NT2/D1 (cell line): ENCODE results near the gene BTF3.
"Not testable (repeated sequence)": the region's sequence is repeated elsewhere in the genome, so short reads cannot be mapped to it uniquely, and the experiment has no call there.

ENCODE experiments used
- DNase-seq: peaks from one replicate; pipeline ENCODE4 v3.0.0-alpha.2; 2011; ENCODE audit warnings: low read depth, low spot score
- H3K27me3 ChIP-seq: 2 replicates; pipeline ENCODE4 v1.6.0; 2011; ENCODE audit warnings: mild to moderate bottlenecking; ENCODE audit not compliant: insufficient read length, insufficient read depth
- H3K36me3 ChIP-seq: 2 replicates; pipeline ENCODE4 v1.6.1; 2011; ENCODE audit warnings: mild to moderate bottlenecking, low read length, mixed read lengths; ENCODE audit not compliant: insufficient read depth, insufficient read length
- H3K4me1 ChIP-seq: 2 replicates; pipeline ENCODE4 v1.5.1; 2011; ENCODE audit not compliant: insufficient read depth, insufficient read length
- H3K4me3 ChIP-seq: 2 replicates; pipeline ENCODE4 v1.5.1; 2011; ENCODE audit warnings: low read depth; ENCODE audit not compliant: insufficient read length
- H3K9ac ChIP-seq: 2 replicates; pipeline ENCODE4 v1.6.0; 2011; ENCODE audit warnings: low read depth; ENCODE audit not compliant: insufficient read length
- H3K9me3 ChIP-seq: 2 replicates; pipeline ENCODE4 v1.5.1; 2011; ENCODE audit warnings: mild to moderate bottlenecking, low read length; ENCODE audit not compliant: insufficient read depth
- SUZ12 ChIP-seq: IDR thresholded peaks from 2 replicates; pipeline ENCODE4 v1.6.1; 2011; ENCODE audit not compliant: insufficient read length, insufficient read depth; ENCODE audit errors: extremely low read depth
- YY1 ChIP-seq: IDR thresholded peaks from 2 replicates; pipeline ENCODE4 v1.6.1; 2011; ENCODE audit not compliant: insufficient read length, insufficient read depth
- ZNF274 ChIP-seq: IDR thresholded peaks from 2 replicates; pipeline ENCODE4 v1.6.1; 2011; ENCODE audit warnings: mild to moderate bottlenecking, low read depth, low read length

Gene BTF3

DNA sequence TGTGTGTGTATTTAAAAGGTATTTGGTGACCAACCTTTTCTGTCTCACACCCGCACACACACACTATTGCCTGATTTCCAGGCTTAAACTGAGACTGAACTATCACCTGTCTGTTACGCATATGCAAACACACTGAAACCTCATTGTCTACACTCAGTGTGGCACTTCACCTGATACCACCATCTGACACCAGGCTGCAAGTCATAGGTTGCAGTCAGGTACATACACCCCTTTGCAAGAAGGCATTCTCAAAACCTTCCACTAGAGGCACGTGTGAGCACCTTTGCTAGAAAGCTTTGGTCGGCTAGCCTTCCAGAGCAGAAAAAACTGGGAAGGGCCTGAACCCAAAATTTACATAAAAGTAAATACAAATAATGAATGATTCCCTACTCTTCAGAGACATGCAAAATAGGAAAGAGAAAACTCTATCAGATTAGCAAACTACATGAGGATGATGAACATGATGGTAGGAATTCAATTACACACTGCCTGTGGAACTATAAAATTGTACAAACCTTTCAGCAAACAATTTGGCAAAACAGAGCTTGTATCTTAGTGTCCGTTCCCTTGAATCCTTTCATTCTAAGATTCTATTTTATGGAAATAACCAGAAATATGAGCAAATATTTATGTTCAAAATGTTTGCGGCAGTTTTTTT is 43.7 kb upstream of the BTF3 start:
- Histone ChIP-seq H3K9ac (no peak overlapping the region), H3K9me3 (no peaks in the 10 kb centered on the region), H3K4me1 (peaks cover 5% of the 10 kb centered on the region), H3K4me3 (no peak overlapping the region), H3K36me3 (no peaks in the 10 kb centered on the region), H3K27me3 (peaks cover 43% of the 10 kb centered on the region)
- TF ChIP-seq ZNF274 (no peak), YY1 (no peak), SUZ12 (no peak)
- no peak for DNase-seq

DNA sequence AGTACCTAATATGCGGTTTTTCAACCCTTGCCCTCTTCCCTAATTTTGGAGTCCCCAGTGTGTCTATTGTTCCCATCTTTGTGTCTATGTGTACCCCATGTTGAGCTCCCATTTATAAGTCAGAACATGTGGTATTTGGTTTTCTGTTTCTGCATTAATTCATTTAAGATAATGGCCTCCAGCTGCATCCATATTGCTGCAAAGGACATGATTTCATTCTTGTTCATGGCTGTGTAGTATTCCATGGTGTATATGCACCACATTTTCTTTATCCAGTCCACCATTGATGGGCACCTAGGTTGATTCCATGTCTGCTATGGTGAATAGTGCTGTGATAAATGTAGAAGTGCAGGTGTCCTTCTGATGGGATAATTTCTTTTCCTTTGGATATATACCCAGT is 41.8 kb upstream of the BTF3 start:
- peaks cover 23% of the 10 kb centered on the region for H3K27me3 ChIP-seq
- H3K36me3 ChIP-seq, H3K4me1 ChIP-seq, H3K9me3 ChIP-seq, DNase-seq, H3K4me3 ChIP-seq, H3K9ac ChIP-seq: not testable (repeated sequence)

DNA sequence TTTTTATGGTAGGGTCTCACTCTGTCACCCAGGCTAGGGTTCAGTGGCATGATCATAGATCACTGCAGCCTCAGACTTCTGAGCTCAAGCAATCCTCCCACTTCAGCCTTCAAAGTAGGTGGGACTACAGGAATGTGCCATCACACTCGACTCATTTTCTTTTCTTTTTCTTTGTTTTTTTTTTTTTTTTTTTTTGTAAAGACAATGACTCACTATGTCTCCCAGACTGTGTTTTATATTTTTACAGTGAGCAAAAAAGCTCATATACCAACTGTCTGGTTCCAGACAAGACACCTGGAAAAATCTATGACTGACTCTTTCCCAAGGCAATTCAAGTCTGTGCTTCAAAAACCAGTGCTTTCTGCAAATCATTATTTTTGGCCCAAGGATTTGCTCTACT is 38.9 kb upstream of the BTF3 start:
- Histone ChIP-seq H3K36me3 (no peaks in the 10 kb centered on the region), H3K27me3 (no peaks in the 10 kb centered on the region), H3K4me3 (no peak overlapping the region), H3K9me3 (no peaks in the 10 kb centered on the region), H3K9ac (no peak overlapping the region), H3K4me1 (no peaks in the 10 kb centered on the region)
- TF ChIP-seq SUZ12 (no peak), ZNF274 (no peak), YY1 (no peak)
- no peak for DNase-seq

DNA sequence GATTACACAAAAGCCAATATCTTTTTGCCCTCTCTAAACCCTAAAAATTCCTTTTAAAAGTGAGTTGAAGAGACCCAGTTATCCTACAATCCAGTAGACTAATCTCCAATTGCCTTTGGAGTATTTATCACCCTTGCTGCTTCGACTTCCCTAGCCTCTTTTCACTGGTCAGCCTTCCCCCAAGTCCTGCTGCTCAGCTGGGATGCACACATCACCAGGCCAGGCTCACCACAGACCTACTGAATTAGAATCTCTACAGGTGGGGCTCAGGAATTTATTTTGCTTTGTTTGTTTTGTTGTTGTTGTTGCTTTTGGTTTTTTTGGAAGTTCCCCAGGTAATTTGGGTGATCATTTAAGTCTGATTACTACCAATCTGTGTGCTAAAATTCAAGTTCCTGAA is 38.1 kb upstream of the BTF3 start:
- Histone ChIP-seq H3K9me3 (no peaks in the 10 kb centered on the region), H3K36me3 (no peaks in the 10 kb centered on the region), H3K4me3 (no peak overlapping the region), H3K4me1 (no peaks in the 10 kb centered on the region), H3K9ac (no peak overlapping the region), H3K27me3 (no peaks in the 10 kb centered on the region)
- DNase-seq: no peak
- no peak for TF ChIP-seq SUZ12

DNA sequence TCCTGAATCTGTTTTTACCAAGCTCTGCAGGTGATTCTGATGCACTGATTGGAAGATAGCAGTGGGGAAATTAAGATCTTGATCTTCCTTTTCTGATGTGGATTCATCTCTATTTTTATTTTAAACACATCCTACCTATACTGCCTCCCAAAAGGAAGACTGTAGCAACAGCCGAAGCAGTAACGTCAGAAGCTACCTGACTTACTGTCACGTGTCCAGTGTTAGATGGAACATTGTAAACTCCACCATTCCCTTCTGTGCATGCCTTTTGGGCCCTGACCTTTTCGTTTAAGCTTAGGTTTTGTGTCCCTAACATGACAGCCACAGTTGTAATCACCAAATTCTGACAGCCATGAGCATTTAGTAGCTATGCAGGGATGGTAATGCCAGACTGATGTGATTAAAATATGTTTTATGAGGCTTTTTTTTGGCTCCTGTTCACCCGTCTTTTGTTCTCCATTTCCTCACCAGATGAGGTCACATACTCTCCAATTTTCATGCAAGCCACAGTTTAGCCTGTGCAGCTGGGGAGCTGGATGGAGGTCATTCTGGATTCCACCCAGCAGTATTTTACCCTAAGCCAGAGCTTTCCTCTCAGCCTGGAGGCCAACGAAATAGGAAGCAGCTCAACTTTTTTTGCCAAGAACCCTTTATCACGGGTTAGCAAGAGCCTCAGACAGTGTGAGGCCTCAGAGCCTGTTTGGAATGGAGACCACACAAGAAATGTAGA is 34.1 kb upstream of the BTF3 start:
- H3K27me3 ChIP-seq: no peaks in the 10 kb centered on the region
- no peak for DNase-seq
- H3K9me3 ChIP-seq: no peaks in the 10 kb centered on the region; the same call in 1 of the 2 replicates
- no peaks in the 10 kb centered on the region for H3K4me1 ChIP-seq
- H3K9ac ChIP-seq: no peak overlapping the region
- H3K4me3 ChIP-seq: no peak overlapping the region
- TF ChIP-seq YY1 (no peak), ZNF274 (no peak), SUZ12 (no peak)
- H3K36me3 ChIP-seq: no peaks in the 10 kb centered on the region

DNA sequence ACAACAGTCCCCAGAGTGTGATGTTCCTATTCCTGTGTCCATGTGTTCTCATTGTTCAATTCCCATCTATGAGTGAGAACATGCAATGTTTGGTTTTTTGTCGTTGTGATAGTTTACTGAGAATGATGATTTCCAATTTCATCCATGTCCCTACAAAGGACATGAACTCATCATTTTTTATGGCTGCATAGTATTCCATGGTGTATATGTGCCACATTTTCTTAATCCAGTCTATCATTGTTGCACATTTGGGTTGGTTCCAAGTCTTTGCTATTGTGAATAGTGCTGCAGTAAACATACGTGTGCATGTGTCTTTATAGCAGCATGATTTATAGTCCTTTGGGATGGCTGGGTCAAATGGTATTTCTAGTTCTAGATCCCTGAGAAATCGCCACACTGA is 29.6 kb upstream of the BTF3 start:
- not testable (repeated sequence) for H3K36me3 ChIP-seq, H3K9me3 ChIP-seq, H3K4me1 ChIP-seq, DNase-seq, H3K27me3 ChIP-seq, H3K4me3 ChIP-seq, H3K9ac ChIP-seq

DNA sequence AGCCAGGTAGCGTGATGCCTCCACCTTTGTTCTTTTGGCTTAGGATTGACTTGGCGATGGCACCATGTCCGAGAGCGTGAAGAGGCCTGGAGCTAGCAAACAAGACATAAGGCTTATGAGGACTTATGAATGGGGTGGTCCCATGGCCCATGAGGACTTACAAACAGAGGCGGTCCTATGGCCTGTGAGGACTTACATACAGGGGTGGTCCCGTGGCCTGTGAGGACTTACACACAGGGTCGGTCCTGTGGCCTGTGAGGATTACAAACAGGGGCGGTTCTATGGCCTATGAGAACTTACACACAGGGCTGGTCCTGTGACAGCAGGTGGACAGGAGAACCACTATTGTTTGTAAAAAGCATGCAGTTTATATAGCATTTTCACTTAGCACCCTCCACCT is 28.4 kb upstream of the BTF3 start:
- Histone ChIP-seq H3K27me3 (no peaks in the 10 kb centered on the region), H3K4me1 (no peaks in the 10 kb centered on the region), H3K4me3 (no peak overlapping the region), H3K9ac (no peak overlapping the region), H3K9me3 (no peaks in the 10 kb centered on the region; the same call in 1 of the 2 replicates), H3K36me3 (no peaks in the 10 kb centered on the region)
- no peak for TF ChIP-seq SUZ12
- no peak for TF ChIP-seq ZNF274
- no peak for TF ChIP-seq YY1
- no peak for DNase-seq

DNA sequence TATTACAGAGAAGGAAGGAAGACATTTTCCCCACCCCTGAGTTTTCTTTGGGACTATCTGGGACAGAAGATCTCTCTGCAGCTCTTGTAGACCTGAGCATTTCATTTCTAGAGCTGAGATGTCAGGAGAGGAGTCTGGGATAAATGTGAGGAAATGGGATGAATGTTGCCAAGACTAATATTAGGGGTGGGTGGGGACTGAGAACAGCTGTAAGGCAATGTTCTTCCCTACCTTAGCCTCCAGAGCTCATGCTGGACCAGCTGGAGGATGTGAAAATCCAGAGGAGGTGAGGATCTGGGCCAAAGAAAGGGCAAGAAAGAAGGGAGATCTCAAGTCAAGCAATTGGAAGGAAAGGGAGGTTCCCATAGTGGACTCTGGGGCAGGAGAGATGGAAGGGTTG is 26.6 kb upstream of the BTF3 start:
- DNase-seq: no peak
- Histone ChIP-seq H3K9me3 (no peaks in the 10 kb centered on the region; the same call in 1 of the 2 replicates), H3K9ac (no peak overlapping the region), H3K27me3 (no peaks in the 10 kb centered on the region), H3K4me3 (no peak overlapping the region), H3K4me1 (no peaks in the 10 kb centered on the region), H3K36me3 (no peaks in the 10 kb centered on the region)
- TF ChIP-seq YY1: no peak
